ENCODE data around the gene HIP1R.

The HIP1R gene

DNA sequence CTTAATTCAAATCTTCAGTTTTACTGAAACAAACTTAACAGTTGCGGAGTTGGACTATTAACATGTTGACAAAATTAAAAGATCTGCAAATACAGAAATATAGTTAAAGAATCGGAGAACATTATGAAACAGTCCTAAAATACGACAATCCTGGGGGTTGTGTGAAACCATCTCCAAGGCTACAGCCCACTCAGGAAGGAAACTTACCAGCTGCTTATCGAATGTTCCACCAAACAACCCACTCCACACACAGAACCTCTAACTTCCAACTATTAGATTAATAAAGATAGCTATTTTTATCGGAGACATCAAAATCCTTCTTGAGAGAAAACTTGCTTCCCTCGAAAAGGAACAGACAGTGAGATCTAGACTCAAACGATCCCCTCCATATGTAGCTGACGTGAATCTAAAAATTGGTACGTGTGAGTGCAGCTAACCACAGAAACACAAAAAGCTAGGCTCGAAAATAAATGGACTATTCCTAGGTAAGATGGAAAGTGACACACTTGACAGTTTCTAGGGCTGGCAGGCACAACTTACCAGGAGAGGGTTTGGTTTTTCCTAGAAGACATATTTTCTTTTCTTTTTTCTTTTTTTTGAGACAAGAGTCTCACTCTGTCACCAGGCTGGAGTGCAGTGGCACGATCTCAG is 47.8 kb downstream of the HIP1R start:
- TF ChIP-seq, protein P1, sequence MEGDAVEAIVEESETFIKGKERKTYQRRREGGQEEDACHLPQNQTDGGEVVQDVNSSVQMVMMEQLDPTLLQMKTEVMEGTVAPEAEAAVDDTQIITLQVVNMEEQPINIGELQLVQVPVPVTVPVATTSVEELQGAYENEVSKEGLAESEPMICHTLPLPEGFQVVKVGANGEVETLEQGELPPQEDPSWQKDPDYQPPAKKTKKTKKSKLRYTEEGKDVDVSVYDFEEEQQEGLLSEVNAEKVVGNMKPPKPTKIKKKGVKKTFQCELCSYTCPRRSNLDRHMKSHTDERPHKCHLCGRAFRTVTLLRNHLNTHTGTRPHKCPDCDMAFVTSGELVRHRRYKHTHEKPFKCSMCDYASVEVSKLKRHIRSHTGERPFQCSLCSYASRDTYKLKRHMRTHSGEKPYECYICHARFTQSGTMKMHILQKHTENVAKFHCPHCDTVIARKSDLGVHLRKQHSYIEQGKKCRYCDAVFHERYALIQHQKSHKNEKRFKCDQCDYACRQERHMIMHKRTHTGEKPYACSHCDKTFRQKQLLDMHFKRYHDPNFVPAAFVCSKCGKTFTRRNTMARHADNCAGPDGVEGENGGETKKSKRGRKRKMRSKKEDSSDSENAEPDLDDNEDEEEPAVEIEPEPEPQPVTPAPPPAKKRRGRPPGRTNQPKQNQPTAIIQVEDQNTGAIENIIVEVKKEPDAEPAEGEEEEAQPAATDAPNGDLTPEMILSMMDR (IDR thresholded peaks at IDR 0.05; ENCODE audit: borderline replicate concordance, insufficient read depth, low read depth, low read length) = no peak
- H3K4me3 ChIP-seq (ENCODE audit: low read depth, low read length) = no peak overlapping the region

DNA sequence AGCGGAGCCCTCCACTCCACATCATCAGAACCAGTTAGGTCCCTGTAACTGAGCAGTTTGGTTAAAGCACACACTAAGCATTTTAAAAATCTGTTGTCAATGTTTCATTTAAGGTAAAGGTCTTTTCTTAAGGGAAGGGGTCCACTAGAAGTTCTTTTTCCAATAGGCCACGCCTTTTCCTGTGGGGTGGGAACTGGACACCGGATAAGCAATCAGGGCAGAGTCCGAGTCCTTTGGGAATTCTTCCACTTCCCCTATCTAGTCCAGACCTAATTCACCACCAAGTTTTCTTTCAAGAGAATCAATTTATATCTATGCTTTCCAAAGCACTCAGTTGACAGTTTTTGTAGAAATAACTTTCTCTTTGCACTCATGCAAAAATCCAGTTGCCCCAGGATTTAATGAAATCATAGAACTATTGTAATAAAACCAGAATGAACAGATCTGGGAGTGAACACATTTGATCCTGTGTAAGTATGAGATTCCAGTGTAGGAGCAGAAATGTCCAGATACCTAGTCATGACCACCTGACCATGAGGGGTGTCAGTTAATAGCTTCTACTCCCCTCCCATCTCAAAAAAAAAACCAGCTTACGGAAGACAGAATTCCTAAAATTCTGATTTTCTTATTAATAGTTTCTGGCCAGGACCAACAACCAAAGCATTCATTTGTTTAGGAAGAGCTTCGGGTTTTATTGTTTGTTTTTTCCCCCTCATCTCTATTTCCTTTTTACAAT is 49.0 kb downstream of the HIP1R start:
- TF ChIP-seq, protein P1 (IDR thresholded peaks at IDR 0.05; ENCODE audit: borderline replicate concordance, insufficient read depth, low read depth, low read length) = no peak
- no peak overlapping the region for H3K4me3 ChIP-seq (ENCODE audit: low read depth, low read length)

DNA sequence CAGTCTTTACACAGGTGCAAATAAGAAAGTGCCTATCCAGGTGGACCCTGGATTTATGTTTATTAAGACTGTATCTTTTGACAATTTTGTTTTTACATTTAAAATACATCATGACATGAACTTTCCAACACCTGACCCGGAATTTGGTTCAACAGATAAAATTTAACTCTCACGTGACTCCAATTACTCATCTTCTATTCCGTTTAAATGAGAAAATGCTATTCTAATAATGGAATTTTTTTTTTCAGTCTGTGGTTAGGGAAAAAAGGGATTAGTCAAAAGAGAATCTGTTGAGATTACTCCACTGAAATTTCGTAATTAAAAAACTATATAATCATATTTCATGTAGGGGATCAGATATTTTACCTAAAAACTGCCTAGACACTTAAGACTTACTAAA is 49.6 kb downstream of the HIP1R start:
- H3K4me3 ChIP-seq (ENCODE audit: low read depth, low read length) = no peak overlapping the region
- TF ChIP-seq, protein P1 (IDR thresholded peaks at IDR 0.05; ENCODE audit: borderline replicate concordance, insufficient read depth, low read depth, low read length) = no peak

DNA sequence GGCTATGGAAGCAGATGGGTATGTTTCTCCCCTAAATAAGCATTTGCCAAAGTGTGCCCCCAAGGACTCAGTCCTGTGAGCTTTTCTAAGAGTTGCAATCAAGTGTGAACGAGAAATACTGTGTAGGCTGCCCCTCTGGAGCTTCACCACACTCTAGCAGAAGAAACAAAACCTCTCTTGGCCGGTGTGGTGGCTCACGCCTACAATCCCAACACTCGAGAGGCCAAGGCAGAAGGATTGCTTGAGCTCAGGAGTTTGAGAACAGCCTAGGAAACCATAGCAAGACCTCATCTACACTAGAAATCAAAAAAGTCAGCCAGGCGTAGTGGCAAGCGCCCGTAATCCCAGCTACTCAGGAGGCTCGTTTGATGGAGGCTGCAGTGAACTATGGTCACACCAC is 50.9 kb downstream of the HIP1R start:
- H3K4me3 ChIP-seq (ENCODE audit: low read depth, low read length) = no peak overlapping the region
- TF ChIP-seq, protein P1 (IDR thresholded peaks at IDR 0.05; ENCODE audit: borderline replicate concordance, insufficient read depth, low read depth, low read length) = no peak

DNA sequence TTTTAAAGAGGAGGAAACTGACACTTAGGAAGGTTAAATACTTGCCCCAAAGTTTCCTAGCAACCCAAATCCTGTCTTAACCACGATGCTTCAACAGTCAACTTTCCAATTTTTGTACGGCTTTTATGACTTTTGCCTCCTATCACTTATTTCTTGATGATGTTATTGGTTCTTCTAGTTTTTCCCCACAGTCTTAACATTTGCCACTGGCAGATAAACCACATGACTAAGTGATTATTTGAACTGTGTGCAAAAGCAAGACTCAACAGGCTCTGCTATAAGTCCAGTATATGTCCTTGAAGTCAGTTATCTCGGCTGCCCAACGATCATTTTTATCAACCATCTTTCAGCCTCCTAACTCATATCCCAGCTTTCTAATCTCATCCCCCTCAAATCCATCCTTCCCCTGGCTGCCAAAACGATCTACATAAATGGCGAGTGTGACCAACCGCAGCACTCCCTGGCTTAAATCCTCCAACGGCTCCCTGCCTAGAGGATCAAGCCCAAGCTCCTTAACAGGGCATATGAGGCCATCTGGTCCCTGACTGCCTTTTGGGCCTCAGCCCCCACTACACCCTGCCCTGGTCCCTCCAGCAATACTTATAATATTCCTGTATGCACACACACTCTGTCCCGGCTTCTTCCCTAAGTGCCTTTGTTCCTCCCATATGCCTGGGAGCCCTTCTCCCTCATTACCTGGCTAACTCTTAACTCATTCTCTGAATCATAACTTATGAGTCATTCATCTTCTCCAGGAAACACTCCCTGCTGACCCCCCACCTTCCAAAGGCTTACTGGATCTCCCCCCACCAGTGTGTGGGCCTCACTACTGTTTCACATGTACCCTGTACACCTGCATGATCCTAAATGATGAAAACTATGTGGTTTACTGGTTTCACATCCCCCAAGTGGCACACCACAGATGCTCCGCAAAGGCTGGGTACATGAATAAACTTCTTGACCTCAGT is 51.9 kb downstream of the HIP1R start:
- TF ChIP-seq, protein P1 (IDR thresholded peaks at IDR 0.05; ENCODE audit: borderline replicate concordance, insufficient read depth, low read depth, low read length) = no peak
- no peak overlapping the region for H3K4me3 ChIP-seq (ENCODE audit: low read depth, low read length)

DNA sequence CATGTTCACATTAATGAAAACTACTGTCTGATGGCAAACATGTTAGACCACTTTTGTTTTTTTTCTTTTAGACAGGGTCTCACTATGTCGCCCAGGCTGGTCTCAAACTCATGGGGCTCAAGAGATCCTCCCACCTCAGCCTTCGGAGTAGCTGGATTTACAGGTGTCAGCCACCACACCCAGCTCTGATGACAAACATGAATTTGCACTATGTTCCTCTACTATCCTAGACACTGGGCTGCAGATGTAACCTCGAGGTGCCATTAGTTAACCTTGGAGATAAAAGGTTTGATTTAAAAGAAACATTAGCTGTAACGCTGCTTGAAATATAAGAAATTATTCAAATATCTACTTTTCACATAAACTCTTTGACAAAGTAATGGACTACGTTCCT is 52.6 kb downstream of the HIP1R start:
- H3K4me3 ChIP-seq (ENCODE audit: low read depth, low read length) = no peak overlapping the region
- TF ChIP-seq, protein P1 (IDR thresholded peaks at IDR 0.05; ENCODE audit: borderline replicate concordance, insufficient read depth, low read depth, low read length) = no peak

All from GM12875 (cell line).